GM18502 (cell line): ENCODE data around the gene CACNA1C.
"Not testable (repeated sequence)": the region's sequence is repeated elsewhere in the genome, so short reads cannot be mapped to it uniquely, and the experiment has no call there.

Experiments
- ATAC-seq: cut with Tn5 transposase; IDR thresholded peaks from one replicate; pipeline ENCODE4 v1.9.1; 2021; ENCODE audit warnings: mild to moderate bottlenecking; ENCODE audit not compliant: unreplicated experiment, poor library complexity

The CACNA1C gene

DNA sequence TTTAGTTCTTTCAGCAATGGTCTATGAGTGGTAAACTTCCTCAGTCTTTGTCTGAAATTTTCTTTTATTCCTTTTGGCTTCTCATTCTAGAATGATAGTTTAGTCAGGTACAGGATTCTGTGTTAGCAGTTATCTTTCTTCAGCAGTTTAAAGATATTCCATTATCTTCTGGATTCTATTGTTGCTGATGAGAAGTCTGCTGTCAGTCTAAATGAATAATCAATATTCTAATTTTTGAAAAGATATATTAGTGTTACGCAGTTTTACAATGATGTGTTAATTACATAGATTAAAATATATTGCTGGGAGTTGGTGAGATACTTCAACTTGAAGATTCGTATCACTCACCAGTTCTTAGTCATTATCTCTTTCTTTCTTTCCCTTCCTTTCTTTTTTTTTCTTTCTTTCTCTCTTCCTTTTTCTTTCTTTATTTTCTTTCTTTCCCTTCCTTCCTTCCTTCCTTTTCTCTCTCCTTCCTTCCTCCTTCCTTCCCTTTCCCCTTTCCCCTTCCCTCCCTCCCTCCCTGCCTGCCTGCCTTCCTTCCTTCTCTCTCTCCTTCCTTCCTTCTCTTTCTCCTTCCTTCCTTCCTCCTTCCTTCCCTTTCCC is 17.8 kb downstream of the CACNA1C start:
- ATAC-seq: no peak

DNA sequence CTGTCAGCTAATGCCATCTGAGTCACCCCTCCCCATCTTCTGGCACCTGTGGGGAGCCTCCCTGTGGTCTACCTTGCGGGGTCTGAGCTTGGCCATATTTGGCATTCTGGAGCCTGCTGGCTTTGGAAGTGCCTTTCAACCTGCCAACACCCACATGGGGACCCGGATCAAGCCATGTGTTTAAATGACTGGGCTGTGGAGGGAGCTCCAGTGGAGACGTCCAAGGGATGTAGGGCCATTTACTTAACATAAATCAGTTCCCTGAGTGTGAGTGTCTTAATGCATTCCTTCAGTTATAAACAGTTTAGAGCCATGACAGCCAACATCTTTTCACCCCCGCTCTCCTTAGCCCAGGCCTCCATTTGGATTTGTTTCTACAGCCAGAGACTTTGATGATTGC is 22.0 kb downstream of the CACNA1C start:
- ATAC-seq: no peak

DNA sequence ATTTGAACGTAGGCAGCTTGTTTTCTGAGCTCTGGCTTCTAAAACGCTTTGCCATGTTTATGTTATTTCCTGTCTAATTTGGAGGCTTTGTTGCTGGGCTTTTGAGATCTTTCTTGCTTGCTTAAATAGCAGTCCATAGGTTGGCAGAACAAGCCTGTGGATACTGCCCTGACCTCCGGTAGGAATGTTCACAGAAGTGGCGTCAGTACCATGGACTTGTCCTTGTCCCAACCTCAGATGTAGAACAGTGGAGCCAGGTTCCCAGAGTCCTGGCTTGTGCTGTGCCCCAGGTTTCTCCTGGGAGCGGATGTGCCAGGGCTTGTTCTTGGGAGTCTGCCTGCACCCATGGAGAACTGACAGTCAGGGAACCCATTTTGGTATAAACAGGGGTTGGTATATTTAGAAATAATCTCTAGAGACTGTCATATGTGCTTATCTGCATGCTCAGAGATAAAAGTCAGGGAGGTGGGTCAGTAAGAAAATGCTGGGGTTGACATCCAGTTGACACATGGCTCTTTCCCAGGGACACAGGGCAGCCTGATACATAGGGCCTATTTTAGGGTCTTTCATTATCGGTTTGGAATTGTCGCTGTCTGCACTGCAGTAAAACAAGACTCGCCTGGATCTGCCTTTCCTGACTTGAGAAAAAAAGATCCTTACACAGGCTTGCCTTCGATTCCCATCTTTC is 22.9 kb downstream of the CACNA1C start:
- no peak for ATAC-seq

DNA sequence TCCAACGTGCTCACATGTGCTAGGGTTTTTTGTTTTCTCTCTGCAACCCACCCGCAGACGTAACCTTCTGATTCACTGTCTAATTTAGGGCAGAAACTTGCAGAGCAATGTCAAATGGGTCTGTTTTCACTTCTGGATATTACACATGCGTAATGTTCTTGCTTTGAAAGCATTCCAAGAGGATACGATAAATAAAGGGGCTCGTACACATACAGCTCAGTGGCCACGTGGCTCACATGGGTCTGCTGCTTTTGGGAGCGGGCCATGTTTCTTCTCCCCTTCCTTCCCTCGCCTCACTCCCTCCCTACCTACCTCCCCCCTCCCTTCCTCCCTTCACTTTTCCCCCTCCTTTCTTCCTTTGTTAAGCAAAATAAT is 23.4 kb downstream of the CACNA1C start:
- ATAC-seq: no peak

DNA sequence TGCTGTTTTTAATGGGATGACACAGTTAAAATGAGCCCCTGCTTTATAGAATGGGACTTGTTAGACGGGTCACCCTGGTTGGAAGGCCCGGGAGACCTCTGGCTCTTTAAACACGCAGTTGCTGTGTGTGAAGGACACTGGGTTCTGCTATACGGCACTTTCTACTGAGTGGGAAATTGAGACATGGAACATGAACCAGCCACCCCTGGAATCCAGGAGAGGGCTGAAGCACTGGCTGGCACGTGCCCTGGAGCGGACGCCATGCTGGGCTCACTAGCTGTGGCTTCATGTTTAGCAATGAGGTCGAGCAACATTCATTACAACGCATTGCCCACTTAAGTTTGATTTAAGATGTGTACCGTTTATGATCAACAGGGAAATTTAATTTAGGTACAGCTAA is 23.9 kb downstream of the CACNA1C start:
- ATAC-seq: no peak

DNA sequence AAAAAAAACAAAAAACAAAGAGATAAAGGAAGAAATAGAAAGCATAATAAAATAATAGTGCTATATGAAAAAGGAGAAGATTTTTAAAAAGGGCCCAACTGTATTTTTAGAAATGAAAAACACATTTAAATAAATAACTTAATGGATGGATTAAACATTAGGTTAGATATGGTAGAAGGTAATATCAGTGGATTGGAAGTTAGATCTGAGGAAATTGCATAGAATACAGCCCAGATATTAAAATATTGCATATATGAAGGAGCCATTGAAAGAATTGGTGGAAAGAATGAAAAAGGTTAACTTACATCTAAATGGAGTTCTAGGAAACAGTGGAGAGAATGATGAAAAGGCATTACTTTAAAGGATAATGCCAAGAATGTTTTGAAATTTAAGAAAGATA is 27.8 kb downstream of the CACNA1C start:
- no peak for ATAC-seq

DNA sequence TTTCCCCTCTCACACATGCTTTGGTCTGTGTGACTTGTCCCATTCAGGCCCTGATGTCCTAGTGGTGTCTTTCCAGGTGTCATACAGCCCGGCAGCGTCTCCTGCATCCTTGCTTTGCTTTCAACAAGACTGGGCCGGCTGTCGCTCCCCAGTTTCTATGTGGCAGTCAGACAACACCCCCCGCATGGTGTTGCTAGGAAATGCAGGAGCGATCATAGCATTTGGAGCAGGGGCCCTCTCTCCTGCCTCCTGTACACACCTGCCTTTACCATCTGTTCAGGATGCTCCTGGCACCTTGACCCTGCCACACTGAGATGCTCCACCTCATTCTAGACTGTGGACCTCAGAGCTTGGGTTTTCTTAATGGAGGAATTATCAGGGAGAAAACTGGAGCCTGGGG is 29.5 kb downstream of the CACNA1C start:
- ATAC-seq: no peak

DNA sequence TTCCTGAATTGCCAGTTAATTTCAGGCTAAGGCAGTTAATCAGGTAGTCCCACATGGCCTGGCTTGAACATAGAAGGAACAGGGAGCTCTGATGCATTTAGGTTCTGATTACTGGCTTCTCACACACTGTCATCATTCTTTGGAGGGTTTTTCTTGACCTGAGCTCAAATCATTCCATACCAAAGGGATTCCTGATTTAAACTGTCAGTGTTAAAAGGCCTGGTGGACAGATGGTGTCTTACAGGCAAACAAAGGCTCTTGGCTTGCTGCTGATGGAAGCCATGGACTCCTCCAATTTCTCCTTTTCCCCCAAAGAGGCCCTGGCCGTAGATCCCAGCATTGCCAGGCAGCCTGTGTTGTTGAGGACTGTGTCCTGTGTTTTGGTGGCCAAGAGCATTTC is 30.2 kb downstream of the CACNA1C start:
- ATAC-seq: no peak

DNA sequence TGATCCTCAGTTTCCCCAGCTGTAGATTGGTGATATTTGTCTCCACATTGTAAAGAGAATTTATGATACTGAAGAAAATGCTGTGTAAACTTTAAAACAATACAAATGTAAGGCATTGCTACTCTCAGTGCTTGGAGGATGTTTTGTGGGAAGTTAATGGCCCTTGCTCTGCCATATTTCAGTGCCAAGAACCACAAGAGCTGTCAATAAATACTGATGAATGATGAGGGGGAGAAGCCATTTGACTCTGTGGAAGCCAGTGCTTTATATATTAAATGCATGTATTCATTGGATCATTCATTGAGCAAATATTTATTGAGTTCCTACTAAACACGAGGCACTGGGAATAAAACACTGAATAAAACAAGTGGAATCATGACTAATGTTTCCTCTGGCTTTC is 30.8 kb downstream of the CACNA1C start:
- no peak for ATAC-seq

DNA sequence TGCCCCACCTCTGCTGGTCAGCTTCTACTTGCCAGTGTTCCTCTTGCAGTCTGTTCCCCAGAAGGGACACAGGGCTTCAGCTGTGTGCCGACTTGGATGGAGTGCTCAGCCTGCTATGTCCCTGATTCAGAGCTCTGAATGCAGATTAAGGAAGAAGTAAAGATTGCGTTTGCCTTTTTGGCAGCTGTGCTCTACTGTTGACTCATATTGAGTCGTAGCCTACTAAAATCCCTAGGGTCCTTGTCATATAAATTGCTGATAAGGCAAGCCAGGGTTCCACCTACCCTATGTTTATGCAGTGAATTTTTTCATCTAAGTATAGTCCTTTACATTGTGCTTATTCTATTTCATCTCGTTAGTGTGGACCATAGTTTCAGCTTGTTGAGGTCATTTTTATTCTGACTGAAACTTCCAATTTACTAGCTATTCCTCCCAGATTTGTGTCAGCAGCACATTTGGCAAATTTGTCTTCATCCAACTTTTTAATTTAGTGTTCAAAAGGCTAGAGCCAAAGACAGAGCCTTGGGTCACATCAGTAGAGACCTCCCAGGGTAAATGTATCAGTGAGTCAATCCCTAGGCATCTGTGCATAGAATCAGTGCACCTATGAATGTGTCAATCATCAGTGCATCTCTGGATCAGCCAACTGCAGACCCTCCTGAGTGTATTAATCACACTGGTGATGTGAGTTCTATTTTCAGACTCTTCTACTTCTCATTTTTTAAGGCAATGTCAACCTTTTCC is 31.9 kb downstream of the CACNA1C start:
- no peak for ATAC-seq

DNA sequence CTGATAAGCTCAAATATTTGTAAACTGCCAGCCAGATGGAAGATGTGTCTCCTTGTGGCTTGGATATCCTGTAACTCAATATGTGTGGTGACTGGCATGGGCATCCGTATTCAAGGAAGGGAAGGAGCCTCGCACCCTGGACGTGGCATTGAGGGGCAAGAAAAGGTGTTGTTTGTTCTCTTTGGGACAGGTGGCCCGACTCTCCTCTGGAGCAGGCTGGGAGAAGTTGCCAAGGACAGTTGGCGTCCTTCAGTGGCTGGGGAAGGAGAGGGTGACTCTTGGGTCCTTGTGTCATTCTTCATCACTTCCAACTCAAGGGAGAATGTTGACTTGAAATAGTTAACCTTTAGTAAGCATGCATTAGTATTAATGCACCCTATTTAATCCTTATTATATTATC is 39.6 kb downstream of the CACNA1C start:
- no peak for ATAC-seq

DNA sequence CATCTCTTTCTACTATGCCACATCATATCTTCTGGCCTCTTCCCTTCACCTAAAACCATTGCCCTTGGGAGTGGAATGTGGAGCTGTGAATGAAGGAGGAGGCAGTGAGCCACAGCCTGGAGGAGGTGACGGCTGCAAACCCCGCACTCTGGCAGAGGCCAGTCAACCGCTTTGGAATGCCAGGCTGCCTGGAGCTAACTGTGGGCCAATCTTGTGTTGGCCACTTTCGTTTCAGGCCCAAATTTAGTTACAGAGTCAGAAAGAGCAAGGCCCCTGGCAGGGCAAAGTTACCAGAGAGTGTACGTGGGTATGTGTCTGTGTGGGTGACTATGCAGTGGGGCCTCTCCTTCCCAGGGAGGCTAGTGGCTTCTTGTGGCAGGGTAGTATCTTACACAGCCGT is 40.1 kb downstream of the CACNA1C start:
- no peak for ATAC-seq

DNA sequence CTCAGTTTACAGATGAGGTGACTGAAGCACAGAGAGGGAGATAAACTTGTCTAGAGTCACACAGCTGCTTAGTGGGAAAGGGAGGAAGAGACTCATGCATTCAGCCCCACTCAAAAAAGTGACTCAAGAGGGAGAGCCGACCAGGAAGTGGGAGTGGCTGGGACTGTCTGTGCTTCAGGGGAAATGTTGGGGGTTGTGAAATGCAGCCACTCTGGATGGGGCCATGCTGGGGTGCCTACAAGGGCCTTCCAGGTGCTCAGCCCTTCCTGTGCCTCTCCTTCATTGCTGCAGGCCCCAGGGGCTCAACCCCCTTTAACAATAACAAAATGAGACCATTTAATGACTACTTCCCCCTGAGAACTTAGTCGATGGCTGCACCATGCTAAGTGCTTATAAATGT is 41.8 kb downstream of the CACNA1C start:
- no peak for ATAC-seq

DNA sequence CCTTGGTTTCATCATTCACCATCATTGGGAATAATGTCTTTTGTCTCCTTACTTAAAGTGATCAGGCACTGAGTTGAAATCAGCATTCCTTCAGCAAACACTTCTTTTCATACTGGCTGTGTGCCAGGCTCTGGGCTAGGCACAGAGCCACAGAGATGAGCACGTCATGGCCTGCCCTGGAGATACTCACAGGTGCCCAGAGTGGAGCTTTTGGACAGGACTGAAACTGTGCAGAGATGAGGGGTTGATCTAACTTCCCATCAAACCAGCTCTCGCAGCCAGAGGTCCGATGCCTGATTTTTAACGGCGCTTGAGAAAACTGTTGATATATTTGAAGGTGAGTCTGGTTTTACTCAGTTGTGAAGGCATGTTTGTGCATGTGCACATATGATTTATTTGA is 43.1 kb downstream of the CACNA1C start:
- ATAC-seq: no peak

DNA sequence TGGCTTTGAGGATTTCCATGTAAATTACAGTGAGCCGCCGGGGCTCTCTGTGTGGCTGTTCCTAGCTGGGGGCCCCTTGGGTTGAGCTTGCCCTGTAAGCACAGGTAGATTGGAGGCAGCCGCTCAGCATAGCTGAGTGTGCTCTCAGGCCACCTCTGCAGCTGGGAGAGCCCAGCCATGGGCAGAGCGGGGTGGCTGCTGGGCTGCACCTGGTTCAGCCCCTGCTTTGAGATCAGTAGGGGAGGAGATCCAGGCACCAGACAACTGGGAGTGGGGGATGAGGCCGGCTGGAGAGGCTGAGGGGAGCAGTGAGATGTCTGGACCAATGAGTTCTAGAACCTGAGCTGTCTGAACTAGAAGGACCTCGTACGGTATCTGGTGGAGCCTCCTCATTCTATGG is 44.8 kb downstream of the CACNA1C start:
- no peak for ATAC-seq

DNA sequence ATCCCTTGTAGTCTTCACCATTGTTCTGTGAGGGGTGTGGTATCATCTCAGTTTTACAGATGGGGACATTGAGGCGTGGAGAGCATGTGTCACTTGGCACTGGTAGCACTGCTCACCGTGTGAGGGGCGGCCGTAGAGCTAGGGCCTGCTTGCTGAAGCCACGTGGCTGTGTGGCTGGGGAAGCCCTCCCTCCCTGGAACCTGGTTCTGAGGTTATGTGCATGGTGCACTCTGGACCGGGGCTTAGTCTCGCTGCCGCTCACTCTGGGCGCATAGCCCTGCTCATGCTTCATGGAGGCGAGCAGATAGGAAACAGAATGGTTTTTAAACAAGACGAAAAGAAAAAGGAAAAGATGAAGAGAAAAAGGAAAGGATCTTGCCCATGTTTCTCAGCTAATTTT is 46.1 kb downstream of the CACNA1C start:
- ATAC-seq: no peak

DNA sequence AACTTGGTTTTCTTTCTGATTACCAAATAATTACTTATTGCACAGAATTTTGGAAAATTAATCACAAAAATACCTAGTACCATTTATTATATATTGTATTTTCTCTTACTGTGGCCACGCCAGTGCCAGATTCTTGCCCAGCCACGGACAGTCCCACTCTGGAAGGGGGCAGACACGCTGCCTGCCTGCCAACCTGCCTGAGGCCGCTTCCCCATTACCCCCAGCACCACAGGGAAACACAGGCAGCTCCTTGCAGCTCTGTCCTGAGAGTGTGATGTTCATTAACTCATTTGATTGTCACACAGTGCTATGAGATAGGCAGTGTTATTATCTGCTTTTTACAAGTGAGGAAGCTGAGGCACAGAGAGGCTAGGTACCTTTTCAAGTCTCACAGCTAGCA is 46.8 kb downstream of the CACNA1C start:
- ATAC-seq: no peak

DNA sequence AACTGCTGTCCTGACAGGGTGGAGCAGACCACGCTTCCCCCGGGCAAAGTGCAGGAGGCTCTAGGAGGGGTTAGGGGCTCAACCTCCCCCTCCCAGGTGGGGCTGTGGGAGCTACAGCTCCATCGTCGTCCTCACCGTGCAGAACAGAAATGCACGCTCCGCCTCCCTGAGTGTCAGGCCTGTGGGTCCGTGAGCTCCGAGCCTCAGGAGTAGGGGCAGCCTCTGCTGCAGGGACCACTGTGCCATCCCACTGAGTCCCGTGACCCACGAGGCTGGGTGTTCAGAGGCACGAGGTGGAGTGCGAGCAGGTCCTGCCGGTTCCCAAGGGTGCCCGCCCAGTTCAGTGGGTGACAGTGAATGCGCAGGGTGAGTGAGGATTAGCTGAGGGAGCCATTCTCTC is 48.6 kb downstream of the CACNA1C start:
- no peak for ATAC-seq

DNA sequence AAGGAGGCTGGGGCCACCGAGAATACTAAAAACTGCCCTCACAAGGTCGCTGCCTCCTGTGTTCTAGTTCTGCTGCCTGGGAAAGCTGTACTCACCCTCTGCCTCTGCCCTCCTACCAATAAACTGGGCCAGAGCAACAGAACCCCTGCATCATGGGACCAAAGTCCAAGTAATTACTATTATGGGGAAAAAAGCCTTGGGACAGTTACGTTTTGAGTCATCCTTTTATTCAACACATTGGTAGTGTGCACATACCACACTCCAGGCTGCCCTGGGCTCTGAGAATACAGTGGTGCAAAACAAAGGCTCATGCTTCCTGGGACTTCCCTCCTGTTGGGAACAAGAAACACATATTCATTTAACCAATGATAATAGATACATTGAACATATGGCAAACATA is 49.0 kb downstream of the CACNA1C start:
- ATAC-seq: no peak

DNA sequence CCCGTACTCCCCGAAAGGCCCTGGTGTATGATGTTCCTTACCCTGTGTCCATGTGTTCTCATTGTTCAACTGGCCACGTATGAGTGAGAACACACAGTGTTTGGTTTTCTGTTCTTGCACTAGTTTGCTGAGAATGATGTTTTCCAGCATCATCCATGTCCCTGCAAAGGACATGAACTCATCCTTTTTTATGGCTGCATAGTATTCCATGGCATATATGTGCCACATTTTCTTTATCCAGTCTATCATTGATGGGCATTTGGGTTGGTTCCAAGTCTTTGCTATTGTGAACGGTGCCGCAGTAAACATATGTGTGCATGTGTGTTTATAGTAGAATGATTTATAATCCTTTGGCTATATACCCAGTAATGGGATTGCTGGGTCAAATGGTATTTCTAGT is 49.9 kb downstream of the CACNA1C start:
- ATAC-seq: not testable (repeated sequence)

DNA sequence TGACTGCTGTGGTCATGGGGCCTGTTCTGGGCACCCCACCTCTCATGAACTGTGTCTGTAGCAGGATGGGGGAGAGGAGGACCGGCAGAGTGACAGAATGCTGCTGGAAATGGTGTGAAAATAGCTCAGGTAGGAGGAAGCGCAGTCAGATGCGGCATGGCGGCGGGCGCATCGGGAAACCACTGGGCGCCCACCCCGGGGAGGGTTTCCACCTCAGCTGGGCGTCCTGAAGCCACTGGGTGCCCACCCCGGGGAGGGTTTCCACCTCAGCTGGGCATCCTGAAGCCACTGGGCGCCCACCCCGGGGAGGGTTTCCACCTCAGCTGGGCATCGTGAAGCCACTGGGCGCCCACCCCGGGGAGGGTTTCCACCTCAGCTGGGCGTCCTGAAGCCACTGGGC is 52.6 kb downstream of the CACNA1C start:
- ATAC-seq: not testable (repeated sequence)

DNA sequence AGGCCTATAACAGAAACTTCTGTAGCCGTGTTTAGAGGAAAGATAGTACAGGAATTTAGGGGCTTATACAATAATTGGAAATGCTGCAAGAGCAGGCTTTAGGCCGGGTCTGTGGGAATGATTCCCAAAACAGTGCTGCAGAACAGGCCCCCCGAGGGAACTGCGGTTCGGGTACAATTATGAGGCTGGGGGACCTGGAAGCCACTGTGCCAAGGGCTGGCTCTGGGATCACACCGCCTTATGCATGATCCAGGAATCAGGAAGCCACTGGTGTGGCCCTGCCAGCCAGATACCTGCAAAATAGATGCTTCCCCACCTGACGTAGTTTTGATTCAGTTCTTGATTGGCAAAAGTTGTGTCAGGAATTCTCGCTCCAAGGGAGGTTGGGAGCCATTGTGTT is 55.4 kb downstream of the CACNA1C start:
- no peak for ATAC-seq
